ENCODE results near the gene PGGHG. TPM values are rescaled to one million over a fixed set of nuclear protein-coding genes. Genes with fewer than 3 reads are reported as not detected.
A peak's percentile ranks its signal among the peaks of the same experiment; 100 is the strongest.

The PGGHG gene
- total and polyA plus RNA-seq, 5 experiments from 2014 or later = 8.1 to 707 (median 14.9) TPM

DNA sequence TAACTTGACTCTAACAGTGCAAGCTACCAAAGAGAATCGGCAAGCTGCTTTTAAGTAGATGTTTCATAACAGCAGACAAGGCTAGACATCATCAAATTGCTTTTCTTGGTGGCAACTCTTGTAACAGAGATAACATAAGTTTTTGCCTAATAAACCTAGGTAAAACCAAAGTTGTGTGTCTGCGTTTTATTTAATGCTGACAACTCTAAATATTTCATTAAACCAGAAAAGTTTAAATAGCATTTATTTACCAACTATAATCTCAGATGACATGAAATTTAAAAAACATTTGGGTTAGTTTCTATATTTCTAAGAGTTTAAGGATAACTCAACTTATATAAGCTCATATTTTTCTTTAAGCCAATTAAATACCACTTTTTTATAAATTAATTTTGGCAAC lies 51.0 kb downstream of the PGGHG start:
- ATAC-seq = no peak
- Mint-ChIP-seq H3K4me1 (peaks cover 25 to 55% (median 47%) of the 10 kb centered on the region in 4 donors), H3K27me3 (no peaks in the 10 kb centered on the region), H3K9me3 (no peaks in the 10 kb centered on the region), H3K27ac (no peak overlapping the region), H3K36me3 (no peaks in the 10 kb centered on the region), H3K4me3 (no peak overlapping the region)
- DNase-seq = no peak
- POLR2A ChIA-PET = interaction anchor here (1.0 to 3.3 kb wide), 4 partner anchors 11 to 50 kb away, joined by 3 to 24 read pairs (median 6); no protein-coding TSS in a partner anchor

DNA sequence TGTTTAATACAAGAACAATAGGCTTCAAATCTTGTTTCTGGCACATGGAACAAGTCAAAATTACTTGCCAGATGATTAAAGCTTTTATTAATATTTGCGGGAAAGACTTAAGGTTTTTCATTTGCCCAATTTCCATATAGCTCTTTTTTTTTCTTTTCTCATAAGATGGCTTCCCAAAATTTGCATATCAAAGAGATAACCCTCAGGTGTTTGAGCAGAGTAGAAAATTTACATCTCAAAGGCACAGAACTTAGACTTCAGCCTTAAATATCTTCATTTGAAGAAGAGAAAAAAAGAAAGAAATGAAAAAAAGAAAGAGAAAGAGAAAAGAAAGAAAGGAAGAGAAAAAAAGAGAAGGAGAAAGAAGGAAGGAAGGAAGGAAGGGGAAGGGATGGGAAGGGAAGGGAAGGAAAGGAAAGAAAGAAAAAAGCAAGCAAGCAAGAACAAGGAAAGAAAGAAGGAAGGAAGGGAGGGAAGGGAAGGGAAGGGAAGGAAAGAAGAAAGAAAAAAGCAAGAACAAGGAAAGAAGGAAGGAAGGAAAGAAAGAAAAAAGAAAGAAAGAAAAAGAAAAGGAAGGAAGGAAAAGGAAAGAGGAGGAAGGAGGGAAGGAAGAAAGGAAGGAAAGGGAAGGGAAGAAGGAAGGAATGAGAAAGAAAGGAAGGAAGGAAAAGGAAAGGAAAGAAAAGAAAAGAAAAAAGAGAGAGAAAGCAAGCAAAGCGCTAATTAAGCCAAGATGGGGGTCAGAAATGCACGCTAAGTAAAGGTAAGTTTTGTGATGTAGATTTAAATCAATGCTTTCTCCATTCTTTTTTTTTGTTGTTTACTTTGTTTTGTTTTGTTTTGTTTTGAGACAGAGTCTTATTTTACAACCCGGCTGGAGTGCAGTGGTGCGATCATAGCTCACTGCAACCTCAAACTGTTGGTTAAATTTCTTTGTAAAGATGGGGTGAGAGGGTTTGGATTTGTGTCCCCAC lies 51.9 kb downstream of the PGGHG start:
- no peaks in the 10 kb centered on the region for H3K27me3 Mint-ChIP-seq
- no peak for DNase-seq
- H3K36me3 Mint-ChIP-seq = no peaks in the 10 kb centered on the region
- peak overlapping the region in 3 of 10 donors; percentile 22 to 60 (median 24) for H3K4me3 Mint-ChIP-seq
- peak overlapping the region in 3 of 10 donors; percentile 72 to 92 (median 73) for H3K27ac Mint-ChIP-seq
- POLR2A ChIA-PET = interaction anchor here (1.0 to 3.3 kb wide), 5 partner anchors 8 to 51 kb away, joined by 3 to 24 read pairs (median 3); no protein-coding TSS in a partner anchor
- H3K9me3 Mint-ChIP-seq = no peaks in the 10 kb centered on the region
- no peak for ATAC-seq
- H3K4me1 Mint-ChIP-seq = peaks cover 25 to 49% (median 46%) of the 10 kb centered on the region in 4 donors

- Mint-ChIP-seq H3K9me3 (no peaks in the 10 kb centered on the region), H3K27me3 (no peaks in the 10 kb centered on the region), H3K4me3 (no peak overlapping the region), H3K4me1 (peaks cover 15 to 42% (median 32%) of the 10 kb centered on the region in 4 donors), H3K27ac (peak overlapping the region in 6 of 10 donors; percentile 1 to 62 (median 26)), H3K36me3 (no peaks in the 10 kb centered on the region)
- POLR2A ChIA-PET = interaction anchor here (0.5 to 1.4 kb wide), 2 partner anchors 10 to 57 kb away, joined by 3 read pairs; no protein-coding TSS in a partner anchor
- DNase-seq (no peak), ATAC-seq (no peak)
Observed at GRCh38 chr11:342328-342727, 53.4 kb downstream of the PGGHG start.

- DNase-seq = no peak
- H3K36me3 Mint-ChIP-seq = no peaks in the 10 kb centered on the region
- POLR2A ChIA-PET = interaction anchor here (0.8 to 2.0 kb wide), 6 partner anchors 10 to 46 kb away, joined by 3 to 12 read pairs (median 3); partner anchors contain the start of gene IFITM5
- ATAC-seq = no peak
- H3K27me3 Mint-ChIP-seq = no peaks in the 10 kb centered on the region
- H3K4me1 Mint-ChIP-seq = peaks cover 14 to 37% (median 33%) of the 10 kb centered on the region in 4 donors
- no peaks in the 10 kb centered on the region for H3K9me3 Mint-ChIP-seq
- H3K4me3 Mint-ChIP-seq = no peak overlapping the region
- peak overlapping the region in 2 of 10 donors; percentile 6 to 26 for H3K27ac Mint-ChIP-seq
Observed at GRCh38 chr11:344836-345578, 56.1 kb downstream of the PGGHG start.

Other genes with a start within 250 kb of the PGGHG start
- gene SCGB1C1, start 96.0 kb upstream of the PGGHG start, total RNA-seq = not detected
- gene SCGB1C1, start 96.0 kb upstream of the PGGHG start, polyA plus RNA-seq = not detected
- gene BET1L, start 81.7 kb upstream of the PGGHG start, total RNA-seq = 100 to 1,000 TPM; 110 to 122 TPM
- gene BET1L, start 81.7 kb upstream of the PGGHG start, polyA plus RNA-seq = 10 to 100 TPM; 24.0 to 75.2 (median 59.2) TPM
- 10 to 100 TPM; 92.7 to 93.4 TPM for gene RIC8A, start 81.4 kb upstream of the PGGHG start, total RNA-seq
- gene RIC8A, start 81.4 kb upstream of the PGGHG start, polyA plus RNA-seq = 10 to 100 TPM; 68.6 to 93.1 (median 76.7) TPM
- 10 to 100 TPM; 33.6 to 33.7 TPM for gene SIRT3, start 52.8 kb upstream of the PGGHG start, total RNA-seq
- gene SIRT3, start 52.8 kb upstream of the PGGHG start, polyA plus RNA-seq = 10 to 100 TPM in 2 of 3 donors, 1 to 10 TPM in 1; 6.5 to 14.6 (median 10.9) TPM
- gene PSMD13, start 52.1 kb upstream of the PGGHG start, total RNA-seq = 10 to 100 TPM; 94.4 to 99.0 TPM
- gene PSMD13, start 52.1 kb upstream of the PGGHG start, polyA plus RNA-seq = 100 to 1,000 TPM; 196 to 223 (median 208) TPM
- 10 to 100 TPM; 28.6 to 32.0 TPM for gene NLRP6, start 10.7 kb upstream of the PGGHG start, total RNA-seq
- 10 to 100 TPM in 2 of 3 donors, 1 to 10 TPM in 1; 9.1 to 25.9 (median 19.1) TPM for gene NLRP6, start 10.7 kb upstream of the PGGHG start, polyA plus RNA-seq
- not detected for gene IFITM5, start 10.4 kb downstream of the PGGHG start, total RNA-seq
- not detected for gene IFITM5, start 10.4 kb downstream of the PGGHG start, polyA plus RNA-seq
- 100 to 1,000 TPM; 115 to 122 TPM for gene IFITM2, start 18.7 kb downstream of the PGGHG start, total RNA-seq
- 1,000 to 10,000 TPM; 2,345 to 2,732 (median 2,362) TPM for gene IFITM2, start 18.7 kb downstream of the PGGHG start, polyA plus RNA-seq
- gene IFITM1, start 24.9 kb downstream of the PGGHG start, total RNA-seq = 10 to 100 TPM; 90.0 to 91.0 TPM
- 1,000 to 10,000 TPM; 1,833 to 2,198 (median 2,135) TPM for gene IFITM1, start 24.9 kb downstream of the PGGHG start, polyA plus RNA-seq
- gene IFITM3, start 31.7 kb downstream of the PGGHG start, total RNA-seq = 10 to 100 TPM; 11.3 to 11.9 TPM
- 100 to 1,000 TPM in 2 of 3 donors, 10 to 100 TPM in 1; 45.1 to 202 (median 196) TPM for gene IFITM3, start 31.7 kb downstream of the PGGHG start, polyA plus RNA-seq
- under 1 TPM; 0.16 to 0.39 TPM for gene B4GALNT4, start 80.4 kb downstream of the PGGHG start, total RNA-seq
- 1 to 10 TPM in 1 of 3 donors, not detected in 2; 1.3 TPM for gene B4GALNT4, start 80.4 kb downstream of the PGGHG start, polyA plus RNA-seq
- gene PKP3, start 105.1 kb downstream of the PGGHG start, total RNA-seq = under 1 TPM; 0.16 to 0.29 TPM
- gene PKP3, start 105.1 kb downstream of the PGGHG start, polyA plus RNA-seq = under 1 TPM in 2 of 3 donors, not detected in 1; 0.15 to 0.47 TPM
- 100 to 1,000 TPM; 332 to 337 TPM for gene SIGIRR, start 125.9 kb downstream of the PGGHG start, total RNA-seq
- 100 to 1,000 TPM; 195 to 233 (median 206) TPM for gene SIGIRR, start 125.9 kb downstream of the PGGHG start, polyA plus RNA-seq
- 10 to 100 TPM; 70.1 to 78.6 TPM for gene ANO9, start 152.9 kb downstream of the PGGHG start, total RNA-seq
- 1 to 10 TPM; 4.8 to 8.6 (median 7.3) TPM for gene ANO9, start 152.9 kb downstream of the PGGHG start, polyA plus RNA-seq
- gene PTDSS2, start 161.2 kb downstream of the PGGHG start, total RNA-seq = 10 to 100 TPM; 25.9 to 30.2 TPM
- 10 to 100 TPM in 2 of 3 donors, 1 to 10 TPM in 1; 9.0 to 13.0 (median 11.6) TPM for gene PTDSS2, start 161.2 kb downstream of the PGGHG start, polyA plus RNA-seq
- 100 to 1,000 TPM; 102 to 107 TPM for gene RNH1, start 218.1 kb downstream of the PGGHG start, total RNA-seq
- gene RNH1, start 218.1 kb downstream of the PGGHG start, polyA plus RNA-seq = 100 to 1,000 TPM; 152 to 198 (median 170) TPM
- 10 to 100 TPM; 36.2 to 40.7 TPM for gene HRAS, start 246.4 kb downstream of the PGGHG start, total RNA-seq
- gene HRAS, start 246.4 kb downstream of the PGGHG start, polyA plus RNA-seq = 10 to 100 TPM in 2 of 3 donors, 1 to 10 TPM in 1; 8.6 to 26.7 (median 15.3) TPM
- 1 to 10 TPM; 4.4 to 5.2 TPM for gene LRRC56, start 248.4 kb downstream of the PGGHG start, total RNA-seq
- gene LRRC56, start 248.4 kb downstream of the PGGHG start, polyA plus RNA-seq = 1 to 10 TPM in 1 of 3 donors, under 1 TPM in 2; 0.32 to 1.1 (median 0.44) TPM